Esophagus squamous epithelium (tissue), 5 donors: ENCODE data around the gene PHF21B. TPM values are rescaled to one million over a fixed set of nuclear protein-coding genes. Genes with fewer than 3 reads are reported as not detected.

Experiments used
- DNase-seq: peaks from one replicate; lab custom pipeline; 2025; lab: John Stamatoyannopoulos, UW
- H3K27ac ChIP-seq, 4 donors: fragments of 200-600 bp; sonication (generic); one replicate each; pipeline ENCODE4 v1.5.1; 2016 to 2019; ENCODE audit warnings: mild to moderate bottlenecking in 1 of 4
- H3K27me3 ChIP-seq, 4 donors: fragments of 200-600 bp; sonication (generic); 1 replicate in 3 of 4; 2 replicates in 1 of 4; pipeline versions ENCODE4 v1.5.1 to v1.6.0; 2017 to 2021; ENCODE audit warnings: antibody characterized with exemption in 1 of 4
- H3K36me3 ChIP-seq, 3 donors: fragments of 200-600 bp; sonication (generic); one replicate each; pipeline ENCODE4 v1.5.1; 2016 to 2019
- H3K4me1 ChIP-seq, 3 donors: fragments of 200-600 bp; sonication (generic); one replicate each; pipeline ENCODE4 v1.5.1; 2017 to 2019
- H3K4me3 ChIP-seq, 4 donors: fragments of 200-600 bp; sonication (generic); 1 replicate in 3 of 4; 2 replicates in 1 of 4; pipeline ENCODE4 v1.5.1; 2016 to 2019; ENCODE audit warnings: mild to moderate bottlenecking in 2 of 4, moderate library complexity in 1 of 4
- H3K9me3 ChIP-seq, 3 donors: fragments of 200-600 bp; sonication (generic); one replicate each; pipeline ENCODE4 v1.5.1; 2016 to 2019
- CTCF ChIP-seq, 6 experiments: fragments of 450-650 bp in 4 of 6; fragments of 200-600 bp in 2 of 6; sonication (generic) in 2 of 6; IDR thresholded peaks; one replicate each; pipeline ENCODE4 v1.5.1; 2016 to 2019; ENCODE audit warnings: antibody characterized with exemption in 6 of 6, mild to moderate bottlenecking in 4 of 6, moderate library complexity in 4 of 6
- POLR2A ChIP-seq, 4 donors: fragments of 450-650 bp; IDR thresholded peaks; one replicate each; pipeline ENCODE4 v1.6.1; 2017; ENCODE audit warnings: antibody characterized with exemption in 4 of 4, mild to moderate bottlenecking in 4 of 4, moderate library complexity in 3 of 4
- WGBS, 2 donors: methylation state at CpG; one replicate each; pipeline ENCODE4 v1.1.5; 2018; 5-methylcytosine and 5-hydroxymethylcytosine counted together
- intact Hi-C: fragments of 100-400 bp; cut with DNase I; formaldehyde crosslinking; loops from one replicate; pipeline ENCODE4 v1.15.0; 2022
- total RNA-seq, 4 donors: library from RNA; depleted of rRNA; stranded (reverse); fragments of >200 nt; gene quantifications; one replicate each; pipeline ENCODE4 v1.1.0, GENCODE V29; 2016
- donor health status: DM: yes; HTN: yes; CAD: no.

The PHF21B gene
- total RNA-seq, 4 donors from 2014 or later: 0.04 to 0.19 TPM; not detected in 2

- TF ChIP-seq CTCF (IDR thresholded peaks at IDR 0.05) (no peak), POLR2A (IDR thresholded peaks at IDR 0.05) (no peak)
- Histone ChIP-seq H3K27ac (no peak overlapping the region), H3K4me1 (no peaks in the 10 kb centered on the region), H3K36me3 (no peaks in the 10 kb centered on the region), H3K4me3 (no peak overlapping the region), H3K27me3 (peaks cover 0 to 35% (median 0%) of the 10 kb centered on the region in 4 donors), H3K9me3 (no peaks in the 10 kb centered on the region)
- no peak for DNase-seq
- 54 to 57% methylated on average over 11 to 14 of the region's 22 CpGs for WGBS, 2 donors
- intact Hi-C loops: no loop called here
Observed at GRCh38 chr22:44933666-44934453, 75.9 kb downstream of the PHF21B start.

GRCh38 chr22:44932493-44932892, 77.3 kb downstream of the PHF21B start:
- no peak overlapping the region for H3K4me3 ChIP-seq
- H3K9me3 ChIP-seq: no peaks in the 10 kb centered on the region
- WGBS, 2 donors: 89% methylated on average over 3 of the region's 11 CpGs; no CpG with 5 or more reads in 1 of the 2 donors
- peaks cover 0 to 30% (median 0%) of the 10 kb centered on the region in 4 donors for H3K27me3 ChIP-seq
- no peak for TF ChIP-seq CTCF (IDR thresholded peaks at IDR 0.05)
- no peaks in the 10 kb centered on the region for H3K36me3 ChIP-seq
- H3K27ac ChIP-seq: no peak overlapping the region
- intact Hi-C loops: no loop called here
- DNase-seq: no peak
- H3K4me1 ChIP-seq: no peaks in the 10 kb centered on the region

- WGBS, 2 donors: 33 to 55% methylated on average over 4 to 8 of the region's 9 CpGs
- Histone ChIP-seq H3K4me1 (no peaks in the 10 kb centered on the region), H3K27me3 (peaks cover 0 to 30% (median 0%) of the 10 kb centered on the region in 4 donors), H3K4me3 (no peak overlapping the region), H3K27ac (no peak overlapping the region), H3K9me3 (no peaks in the 10 kb centered on the region), H3K36me3 (no peaks in the 10 kb centered on the region)
- DNase-seq: no peak
- TF ChIP-seq CTCF (IDR thresholded peaks at IDR 0.05) (no peak), POLR2A (IDR thresholded peaks at IDR 0.05) (no peak)
- intact Hi-C loops: no loop called here
Observed at GRCh38 chr22:44931766-44932165, 78.0 kb downstream of the PHF21B start.

GRCh38 chr22:44931077-44931540, 78.7 kb downstream of the PHF21B start:
- 56 to 62% methylated on average over 15 to 21 of the region's 26 CpGs for WGBS, 2 donors

More at GRCh38 chr22:44931077-44931540, 78.7 kb downstream of the PHF21B start:
- H3K36me3 ChIP-seq: no peaks in the 10 kb centered on the region
- no peak overlapping the region for H3K4me3 ChIP-seq
- H3K27ac ChIP-seq: no peak overlapping the region
- no peaks in the 10 kb centered on the region for H3K9me3 ChIP-seq
- no peak for DNase-seq
- intact Hi-C loops: no loop called here
- TF ChIP-seq POLR2A (IDR thresholded peaks at IDR 0.05) (no peak), CTCF (IDR thresholded peaks at IDR 0.05) (no peak)
- no peaks in the 10 kb centered on the region for H3K4me1 ChIP-seq
- H3K27me3 ChIP-seq: peaks cover 0 to 35% (median 0%) of the 10 kb centered on the region in 4 donors
